GM21526 (cell line): Measurements from ENCODE around the gene ZNF436.
A peak's percentile ranks its signal among the peaks of the same experiment; 100 is the strongest.
"Not testable (repeated sequence)": the region's sequence is repeated elsewhere in the genome, so short reads cannot be mapped to it uniquely, and the experiment has no call there.

Experiments used
- ATAC-seq: cut with Tn5 transposase; IDR thresholded peaks from one replicate; pipeline ENCODE4 v1.9.1; 2021; ENCODE audit warnings: moderate library complexity; ENCODE audit not compliant: unreplicated experiment, low FRiP score

ZNF436 gene

GRCh38 chr1:23393706-23394105 lies 24.1 kb upstream of the ZNF436 start:
- ATAC-seq = no peak

- no peak for ATAC-seq
Measured at GRCh38 chr1:23392125-23392855, 22.7 kb upstream of the ZNF436 start.

- ATAC-seq = no peak
Measured at GRCh38 chr1:23389837-23390321, 20.2 kb upstream of the ZNF436 start.

GRCh38 chr1:23387494-23387893 lies 17.9 kb upstream of the ZNF436 start:
- ATAC-seq = no peak

GRCh38 chr1:23385119-23385621 lies 15.5 kb upstream of the ZNF436 start:
- no peak for ATAC-seq

GRCh38 chr1:23384312-23385058 lies 14.8 kb upstream of the ZNF436 start:
- ATAC-seq = no peak

GRCh38 chr1:23383577-23384311 lies 14.1 kb upstream of the ZNF436 start:
- ATAC-seq = no peak

GRCh38 chr1:23381233-23381885 lies 11.7 kb upstream of the ZNF436 start:
- no peak for ATAC-seq

- no peak for ATAC-seq
Measured at GRCh38 chr1:23380719-23381118, 11.1 kb upstream of the ZNF436 start.

GRCh38 chr1:23380236-23380635 lies 10.6 kb upstream of the ZNF436 start:
- ATAC-seq = not testable (repeated sequence)

GRCh38 chr1:23376890-23377811 lies 7.5 kb upstream of the ZNF436 start:
- no peak for ATAC-seq

- not testable (repeated sequence) for ATAC-seq
Measured at GRCh38 chr1:23374079-23374735, 4.6 kb upstream of the ZNF436 start.

- no peak for ATAC-seq
Measured at GRCh38 chr1:23371987-23372880, 2.6 kb upstream of the ZNF436 start.

- ATAC-seq = no peak
Measured at GRCh38 chr1:23370709-23371584, 1.3 kb upstream of the ZNF436 start.

- no peak for ATAC-seq
Measured at GRCh38 chr1:23370330-23370708, 683 bp upstream of the ZNF436 start.

- peak; percentile 68 for ATAC-seq
Measured at GRCh38 chr1:23368562-23369334, 888 bp downstream of the ZNF436 start.
